IPS-18a (cell line): ENCODE data around the gene RHBDD3.
"Not testable (repeated sequence)": the region's sequence is repeated elsewhere in the genome, so short reads cannot be mapped to it uniquely, and the experiment has no call there.

Experiments
- H3K27ac ChIP-seq: one replicate; pipeline ENCODE4 v1.5.1; 2013; ENCODE audit warnings: low read length
- H3K27me3 ChIP-seq: one replicate; pipeline ENCODE4 v1.6.1; 2013; ENCODE audit warnings: mild to moderate bottlenecking, low read length; ENCODE audit not compliant: control insufficient read depth, insufficient read depth
- H3K36me3 ChIP-seq: one replicate; pipeline ENCODE4 v1.6.1; 2013; ENCODE audit warnings: low read depth, low read length; ENCODE audit not compliant: control insufficient read depth
- H3K4me1 ChIP-seq: one replicate; pipeline ENCODE4 v1.6.1; 2013; ENCODE audit warnings: low read depth, low read length; ENCODE audit not compliant: control insufficient read depth
- H3K4me3 ChIP-seq: one replicate; pipeline ENCODE4 v1.5.1; 2013; ENCODE audit warnings: low read length
- H3K9ac ChIP-seq: one replicate; pipeline ENCODE4 v1.6.1; 2013; ENCODE audit warnings: mild to moderate bottlenecking, low read length, moderate library complexity
- H3K9me3 ChIP-seq: one replicate; pipeline ENCODE4 v1.6.1; 2013; ENCODE audit warnings: low read depth, low read length; ENCODE audit not compliant: control insufficient read depth

The RHBDD3 gene

DNA sequence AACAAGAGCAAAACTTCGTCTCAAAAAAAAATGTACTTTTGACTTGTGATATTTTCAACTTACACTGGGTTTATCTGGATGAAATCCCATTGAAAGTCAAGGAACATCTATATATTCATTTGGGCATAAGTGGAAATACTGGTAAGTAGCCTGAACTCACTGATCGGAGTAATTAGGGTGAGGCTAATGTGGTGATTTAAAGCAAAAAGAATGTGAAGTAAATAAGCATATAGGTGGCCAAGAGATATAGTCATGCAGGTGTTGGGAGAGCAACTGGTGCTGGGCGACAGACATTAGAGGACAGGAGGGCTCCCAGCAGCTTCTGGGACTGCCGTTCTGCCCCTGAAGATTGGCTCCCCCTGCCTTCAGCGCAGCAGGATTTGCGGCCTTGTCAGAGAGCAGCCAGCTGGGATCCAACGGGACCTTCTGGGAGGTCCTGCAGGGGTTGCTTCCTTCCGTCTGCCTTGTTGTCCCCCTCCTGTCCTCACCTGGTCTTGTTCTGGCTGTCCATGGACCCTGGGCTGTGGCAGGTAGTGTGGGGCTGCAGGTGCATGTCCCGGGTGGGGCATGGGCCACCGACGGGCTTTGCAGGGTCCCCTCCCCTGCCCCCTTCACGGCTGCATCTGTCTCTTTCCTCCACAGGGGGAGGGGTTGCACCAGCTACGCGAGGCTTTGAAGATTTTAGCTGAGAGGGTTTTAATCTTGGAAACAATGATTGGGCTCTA is 14.1 kb downstream of the RHBDD3 start:
- Histone ChIP-seq H3K27ac (no peak overlapping the region), H3K4me1 (no peaks in the 10 kb centered on the region), H3K36me3 (no peaks in the 10 kb centered on the region), H3K4me3 (no peak overlapping the region), H3K9me3 (no peaks in the 10 kb centered on the region), H3K27me3 (no peaks in the 10 kb centered on the region), H3K9ac (no peak overlapping the region)

GRCh38 chr22:29251981-29252911 is 15.5 kb downstream of the RHBDD3 start:
- no peaks in the 10 kb centered on the region for H3K36me3 ChIP-seq
- H3K9ac ChIP-seq = no peak overlapping the region
- H3K4me1 ChIP-seq = no peaks in the 10 kb centered on the region
- no peak overlapping the region for H3K27ac ChIP-seq
- H3K4me3 ChIP-seq = no peak overlapping the region
- H3K27me3 ChIP-seq = no peaks in the 10 kb centered on the region
- no peaks in the 10 kb centered on the region for H3K9me3 ChIP-seq

DNA sequence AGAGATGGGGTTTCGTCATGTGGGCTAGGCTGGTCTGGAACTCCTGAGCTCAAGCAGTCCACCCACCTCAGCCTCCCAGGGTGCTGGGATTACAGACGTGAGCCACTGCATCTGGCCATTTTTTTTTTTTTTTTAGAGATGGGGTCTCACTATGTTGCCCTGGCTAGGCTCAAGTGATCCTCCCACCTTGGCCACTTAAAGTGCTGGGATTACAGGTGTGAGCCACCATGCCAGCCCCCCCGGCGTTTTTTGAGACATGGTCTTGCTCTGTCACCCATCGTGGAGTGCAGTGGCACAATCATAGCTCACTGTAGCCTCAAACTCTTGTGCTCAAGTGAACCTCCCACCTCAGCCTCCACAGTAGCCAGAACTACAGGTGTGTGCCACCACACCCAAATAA is 16.5 kb downstream of the RHBDD3 start:
- H3K4me1 ChIP-seq = no peaks in the 10 kb centered on the region
- no peaks in the 10 kb centered on the region for H3K9me3 ChIP-seq
- H3K9ac ChIP-seq = no peak overlapping the region
- H3K36me3 ChIP-seq = no peaks in the 10 kb centered on the region
- H3K27ac ChIP-seq = no peak overlapping the region
- no peaks in the 10 kb centered on the region for H3K27me3 ChIP-seq
- H3K4me3 ChIP-seq = no peak overlapping the region

DNA sequence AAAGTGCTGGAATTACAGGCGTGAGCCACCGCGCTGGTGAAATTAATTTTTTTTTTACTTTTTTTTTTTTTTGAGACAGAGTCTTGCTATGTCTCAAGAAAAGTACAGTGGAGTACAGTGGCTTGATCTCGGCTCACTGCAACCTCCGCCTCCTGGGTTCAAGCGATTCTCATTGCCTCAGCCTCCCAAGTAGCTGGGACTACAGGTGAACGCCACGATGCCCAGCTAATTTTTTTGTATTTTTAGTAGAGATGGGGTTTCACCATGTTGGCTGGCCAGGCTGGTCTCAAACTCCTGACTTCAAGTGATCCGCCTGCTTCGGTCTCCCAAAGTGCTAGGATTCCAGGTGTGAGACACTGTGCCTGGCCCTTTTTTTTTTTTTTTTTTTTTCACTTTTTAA is 19.9 kb downstream of the RHBDD3 start:
- H3K9me3 ChIP-seq, H3K4me1 ChIP-seq, H3K9ac ChIP-seq, H3K27me3 ChIP-seq, H3K4me3 ChIP-seq, H3K27ac ChIP-seq, H3K36me3 ChIP-seq: not testable (repeated sequence)

GRCh38 chr22:29245626-29246385 is 22.0 kb downstream of the RHBDD3 start:
- Histone ChIP-seq H3K9me3 (no peaks in the 10 kb centered on the region), H3K27me3 (no peaks in the 10 kb centered on the region), H3K4me1 (no peaks in the 10 kb centered on the region), H3K27ac (no peak overlapping the region), H3K9ac (no peak overlapping the region), H3K36me3 (no peaks in the 10 kb centered on the region), H3K4me3 (no peak overlapping the region)

DNA sequence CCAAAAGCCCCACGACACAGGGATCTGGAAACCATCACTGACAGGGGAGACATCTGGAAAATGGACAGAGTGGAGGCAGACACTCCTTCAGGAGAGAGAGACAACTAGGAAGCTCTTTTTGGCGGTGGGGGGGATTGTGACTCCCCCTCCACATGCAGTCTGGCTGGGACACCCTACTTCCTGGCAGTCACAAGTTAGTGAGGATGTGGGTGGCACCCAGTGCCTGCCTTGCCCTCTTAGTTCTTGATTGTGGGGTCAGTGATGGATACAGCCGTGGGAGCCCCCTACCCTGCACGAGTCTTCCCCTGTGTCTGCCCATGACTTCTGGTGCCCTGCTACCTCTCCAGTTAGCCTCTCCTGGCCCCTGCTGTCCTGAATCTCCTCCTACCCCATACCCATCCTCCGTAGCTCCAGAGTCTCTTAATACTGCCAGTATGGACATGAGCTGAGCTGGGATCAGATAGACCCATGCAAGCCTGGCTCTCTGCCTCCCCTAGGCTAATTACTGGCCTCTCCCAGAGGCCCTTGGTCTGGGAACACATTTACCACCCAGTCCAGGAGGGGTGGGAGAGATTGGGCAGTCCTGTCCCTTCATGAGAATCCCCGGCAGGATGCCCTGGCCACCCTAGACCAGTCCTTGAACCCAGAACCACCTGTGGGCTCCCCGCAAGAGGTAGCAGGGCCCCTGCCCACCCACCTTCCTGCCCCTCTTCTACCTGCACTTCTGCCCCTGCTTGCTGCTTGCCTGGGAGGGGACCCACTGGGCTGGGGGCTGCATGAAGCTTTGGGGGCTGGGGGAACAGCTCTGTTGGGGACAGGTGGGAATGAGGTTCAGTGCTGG is 22.8 kb downstream of the RHBDD3 start:
- Histone ChIP-seq H3K27me3 (no peaks in the 10 kb centered on the region), H3K9ac (no peak overlapping the region), H3K4me3 (no peak overlapping the region), H3K9me3 (no peaks in the 10 kb centered on the region), H3K4me1 (no peaks in the 10 kb centered on the region), H3K27ac (no peak overlapping the region), H3K36me3 (no peaks in the 10 kb centered on the region)

DNA sequence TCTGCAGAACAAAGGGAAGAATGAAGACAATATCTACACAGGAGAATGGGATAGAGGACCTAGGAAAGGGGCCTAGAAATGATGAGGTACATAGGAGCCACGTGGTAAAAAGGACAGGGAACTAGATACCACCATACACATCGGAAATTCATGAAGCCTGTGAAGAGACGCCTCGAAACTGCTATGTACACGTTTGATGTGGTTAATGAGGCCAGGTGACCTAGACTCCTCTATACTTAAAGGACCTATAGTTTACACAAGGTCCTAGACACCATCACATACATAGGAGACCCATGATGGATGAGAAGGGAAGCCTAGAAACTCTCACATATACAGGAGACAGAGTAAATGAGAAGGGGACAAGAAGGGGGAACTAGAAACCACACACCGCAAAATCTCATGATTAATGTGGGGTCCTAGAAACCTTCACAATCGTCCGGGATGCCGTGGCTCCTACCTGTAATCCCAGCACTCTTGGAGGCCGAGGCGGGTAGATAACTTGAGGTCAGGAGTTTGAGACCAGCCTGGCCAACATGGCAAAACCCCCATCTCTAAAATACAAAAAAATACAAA is 23.8 kb downstream of the RHBDD3 start:
- Histone ChIP-seq H3K9me3 (no peaks in the 10 kb centered on the region), H3K27me3 (no peaks in the 10 kb centered on the region), H3K27ac (no peak overlapping the region), H3K4me1 (no peaks in the 10 kb centered on the region), H3K4me3 (no peak overlapping the region), H3K36me3 (no peaks in the 10 kb centered on the region), H3K9ac (no peak overlapping the region)

GRCh38 chr22:29240481-29240880 is 27.3 kb downstream of the RHBDD3 start:
- not testable (repeated sequence) for H3K9ac ChIP-seq, H3K27ac ChIP-seq, H3K27me3 ChIP-seq, H3K4me3 ChIP-seq, H3K9me3 ChIP-seq, H3K4me1 ChIP-seq, H3K36me3 ChIP-seq

DNA sequence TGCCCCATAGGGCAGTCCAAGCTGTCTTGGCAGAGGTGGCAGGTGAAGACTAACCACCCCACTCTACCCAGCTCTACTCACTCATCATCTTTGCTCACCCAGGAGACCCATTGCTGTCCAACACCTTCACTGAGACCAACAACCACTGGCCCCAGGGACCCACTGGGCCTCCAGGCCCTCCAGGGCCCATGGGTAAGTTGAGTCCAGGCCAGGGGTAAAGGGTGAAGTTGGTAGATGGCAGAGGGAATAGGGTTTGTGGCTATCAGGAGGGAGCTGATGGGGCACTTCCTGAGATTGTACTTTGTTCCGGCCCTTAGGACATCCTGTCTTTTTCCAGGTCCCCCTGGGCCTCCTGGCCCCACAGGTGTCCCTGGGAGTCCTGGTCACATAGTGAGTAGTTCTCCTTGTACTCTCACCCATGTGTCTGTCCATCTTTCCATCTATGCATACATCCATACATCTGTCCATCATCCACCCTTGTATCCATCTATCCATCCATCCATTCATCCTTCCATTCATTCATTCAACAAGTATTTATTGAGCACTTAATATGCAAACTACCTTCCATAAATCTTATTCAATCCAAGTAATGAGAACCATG is 34.4 kb downstream of the RHBDD3 start:
- no peaks in the 10 kb centered on the region for H3K36me3 ChIP-seq
- no peak overlapping the region for H3K9ac ChIP-seq
- H3K27ac ChIP-seq = no peak overlapping the region
- H3K4me3 ChIP-seq = no peak overlapping the region
- H3K27me3 ChIP-seq = no peaks in the 10 kb centered on the region
- H3K4me1 ChIP-seq = no peaks in the 10 kb centered on the region
- no peaks in the 10 kb centered on the region for H3K9me3 ChIP-seq

DNA sequence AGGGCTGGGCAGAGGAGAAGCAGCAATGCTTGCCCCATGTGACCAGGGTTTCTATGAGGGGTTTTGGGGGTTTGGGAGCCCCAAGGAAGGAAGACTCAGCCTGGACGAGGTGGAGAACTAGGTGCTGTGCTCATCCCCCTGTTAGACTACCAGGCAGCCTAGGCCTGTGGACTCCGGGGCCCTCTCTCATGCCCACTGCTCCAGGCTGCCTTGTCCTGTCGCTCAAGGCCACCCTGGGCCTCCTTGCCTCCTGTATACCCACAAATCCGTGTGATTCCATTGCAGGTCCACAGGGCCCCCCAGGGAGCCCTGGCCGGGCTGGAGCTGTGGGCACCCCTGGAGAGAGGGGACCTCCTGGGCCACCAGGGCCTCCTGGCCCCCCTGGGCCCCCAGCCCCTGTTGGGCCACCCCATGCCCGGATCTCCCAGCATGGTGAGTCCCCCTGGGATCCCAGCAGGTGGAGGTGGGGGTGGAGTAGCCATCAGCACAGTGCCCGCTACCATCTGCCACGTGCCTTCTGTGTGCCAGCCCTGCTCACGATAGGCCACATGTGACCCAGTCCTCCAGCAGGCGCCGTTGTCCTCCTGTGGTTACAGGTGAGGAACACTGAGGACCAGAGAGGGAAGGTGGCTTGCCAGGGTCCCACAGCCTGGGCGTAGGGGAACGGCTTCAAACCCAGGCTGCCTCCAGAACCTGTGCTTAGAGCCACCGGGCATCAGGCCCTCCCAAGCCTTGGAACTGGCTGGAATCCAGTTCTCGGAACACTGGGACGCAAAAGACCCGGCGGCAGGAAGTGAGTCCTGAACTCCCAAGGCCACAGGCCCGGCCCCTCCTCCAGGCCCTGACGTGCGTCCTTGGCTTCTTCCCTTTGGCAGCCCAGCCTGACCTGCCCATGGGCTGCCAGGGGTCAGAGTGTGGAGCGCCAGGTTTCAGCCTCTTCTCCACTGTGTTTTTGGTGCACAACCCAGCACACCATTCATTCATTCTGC is 35.5 kb downstream of the RHBDD3 start:
- H3K4me1 ChIP-seq = no peaks in the 10 kb centered on the region
- no peak overlapping the region for H3K4me3 ChIP-seq
- no peak overlapping the region for H3K9ac ChIP-seq
- no peaks in the 10 kb centered on the region for H3K36me3 ChIP-seq
- H3K9me3 ChIP-seq = no peaks in the 10 kb centered on the region
- no peaks in the 10 kb centered on the region for H3K27me3 ChIP-seq
- no peak overlapping the region for H3K27ac ChIP-seq
